Fibroblast of lung (primary cell): ENCODE data around the gene ANO10. TPM values are rescaled to one million over a fixed set of nuclear protein-coding genes. Genes with fewer than 3 reads are reported as not detected.

Source experiments
- DNase-seq, 2 donors: peaks; one replicate each; pipeline versions ENCODE4 v3.0.0 to v3.0.0-alpha.2; 2010; ENCODE audit warnings: low read depth in 2 of 2
- H2AFZ ChIP-seq: 2 replicates; pipeline ENCODE4 v1.5.1; 2012; ENCODE audit warnings: low read length, control low read depth, inconsistent platforms
- H3K27ac ChIP-seq: 2 replicates; pipeline ENCODE4 v1.5.1; 2011; ENCODE audit warnings: low read length, control low read depth; ENCODE audit not compliant: insufficient read depth
- H3K27me3 ChIP-seq: 2 replicates; pipeline ENCODE4 v1.5.1; 2011; ENCODE audit warnings: mild to moderate bottlenecking, low read length; ENCODE audit not compliant: control insufficient read depth, insufficient read depth
- H3K36me3 ChIP-seq: 2 replicates; pipeline ENCODE4 v1.5.1; 2011; ENCODE audit warnings: low read length; ENCODE audit not compliant: control insufficient read depth, insufficient read depth
- H3K4me1 ChIP-seq: 2 replicates; pipeline ENCODE4 v1.5.1; 2011; ENCODE audit warnings: low read length; ENCODE audit not compliant: control insufficient read depth, insufficient read depth; ENCODE audit errors: extremely low read depth
- H3K4me2 ChIP-seq: 2 replicates; pipeline ENCODE4 v1.5.1; 2011; ENCODE audit warnings: low read length, control low read depth; ENCODE audit not compliant: insufficient read depth; ENCODE audit errors: extremely low read depth
- H3K4me3 ChIP-seq, 4 experiments: fragments of 200-600 bp in 1 of 4; sonication (generic) in 1 of 4; replicated peaks in 1 of 4; 2 replicates each; pipeline ENCODE4 v1.5.1; 2011 to 2016; ENCODE audit warnings: low read length in 4 of 4, low read depth in 3 of 4, mild to moderate bottlenecking in 3 of 4, control low read depth in 2 of 4, inconsistent platforms in 1 of 4, mixed read lengths in 1 of 4; ENCODE audit not compliant: insufficient read depth in 1 of 4; ENCODE audit errors: control extremely low read depth in 1 of 4
- H3K79me2 ChIP-seq: 2 replicates; pipeline ENCODE4 v1.5.1; 2012; ENCODE audit warnings: mild to moderate bottlenecking, low read length, inconsistent platforms; ENCODE audit not compliant: control insufficient read depth, insufficient read depth
- H3K9ac ChIP-seq: 2 replicates; pipeline ENCODE4 v1.5.1; 2011; ENCODE audit warnings: mild to moderate bottlenecking, low read length, control low read depth; ENCODE audit not compliant: insufficient read depth
- H3K9me3 ChIP-seq: 2 replicates; pipeline ENCODE4 v1.5.1; 2012; ENCODE audit warnings: low read depth, low read length; ENCODE audit not compliant: control insufficient read depth, insufficient read depth
- H4K20me1 ChIP-seq: 2 replicates; pipeline ENCODE4 v1.5.1; 2011; ENCODE audit warnings: low read length; ENCODE audit not compliant: control insufficient read depth, insufficient read depth; ENCODE audit errors: extremely low read depth
- CTCF ChIP-seq, 2 donors: IDR thresholded peaks in 1 of 2; conservative IDR thresholded peaks in 1 of 2; 1 replicate in 1 of 2; 2 replicates in 1 of 2; pipeline ENCODE4 v1.5.1; 2011 to 2012; ENCODE audit warnings: low read length in 2 of 2, control low read depth in 1 of 2, inconsistent platforms in 1 of 2, low read depth in 1 of 2, mild to moderate bottlenecking in 1 of 2
- EZH2 ChIP-seq: IDR thresholded peaks from 2 replicates; pipeline ENCODE4 v1.5.1; 2012; ENCODE audit warnings: low read length, control low read depth, mild to moderate bottlenecking; ENCODE audit errors: missing control alignments
- polyA plus RNA-seq, 2 donors: library from polyadenylated mRNA; depleted of rRNA in 1 of 2; stranded (reverse) in 1 of 2; unstranded in 1 of 2; fragments of >200 nt; gene quantifications; 2 replicates each; pipeline ENCODE4 v1.2.1, GENCODE V29; 2011 to 2012; ENCODE audit warnings: missing spikeins in 1 of 2
- total RNA-seq: library from RNA; depleted of rRNA; stranded (reverse); fragments of >200 nt; gene quantifications from 2 replicates; pipeline ENCODE4 v1.2.1, GENCODE V29; 2014

Gene ANO10
- total and polyA plus RNA-seq, 2 donors (not counting 1 experiment from before 2014, with no cell fraction given), result 103 to 138 TPM

GRCh38 chr3:43627360-43627759 is 5.5 kb upstream of the ANO10 start:
- H3K4me1 ChIP-seq, result peaks cover 10% of the 10 kb centered on the region
- no peak overlapping the region for H2AFZ ChIP-seq
- no peak overlapping the region for H3K4me3 ChIP-seq
- H4K20me1 ChIP-seq, result no peaks in the 10 kb centered on the region
- H3K27me3 ChIP-seq, result no peaks in the 10 kb centered on the region
- no peak overlapping the region for H3K9ac ChIP-seq
- H3K27ac ChIP-seq, result no peak overlapping the region
- no peaks in the 10 kb centered on the region for H3K79me2 ChIP-seq
- H3K4me2 ChIP-seq, result no peak overlapping the region
- DNase-seq, result no peak
- TF ChIP-seq CTCF (conservative IDR thresholded peaks at IDR 0.05 in 1 of 2, IDR thresholded peaks at IDR 0.05 in 1 of 2; ENCODE audit: low read depth in 1 of 2, low read length in 2 of 2) (no peak), EZH2 (no peak)
- H3K9me3 ChIP-seq, result no peaks in the 10 kb centered on the region
- H3K36me3 ChIP-seq, result no peaks in the 10 kb centered on the region

GRCh38 chr3:43624619-43625305 is 3.0 kb upstream of the ANO10 start:
- no peak for TF ChIP-seq CTCF (conservative IDR thresholded peaks at IDR 0.05 in 1 of 2, IDR thresholded peaks at IDR 0.05 in 1 of 2; ENCODE audit: low read depth in 1 of 2, low read length in 2 of 2)
- TF ChIP-seq EZH2, result no peak
- no peaks in the 10 kb centered on the region for H3K27me3 ChIP-seq
- no peak overlapping the region for H3K4me2 ChIP-seq
- H4K20me1 ChIP-seq, result no peaks in the 10 kb centered on the region
- H2AFZ ChIP-seq, result no peak overlapping the region
- no peaks in the 10 kb centered on the region for H3K36me3 ChIP-seq
- H3K79me2 ChIP-seq, result peaks cover 16% of the 10 kb centered on the region
- DNase-seq, result no peak
- H3K9me3 ChIP-seq, result no peaks in the 10 kb centered on the region
- H3K4me1 ChIP-seq, result peaks cover 6% of the 10 kb centered on the region
- no peak overlapping the region for H3K27ac ChIP-seq
- no peak overlapping the region for H3K9ac ChIP-seq
- no peak overlapping the region for H3K4me3 ChIP-seq

- H3K79me2 ChIP-seq, result peaks cover 20% of the 10 kb centered on the region
- TF ChIP-seq EZH2 (no peak), CTCF (conservative IDR thresholded peaks at IDR 0.05 in 1 of 2, IDR thresholded peaks at IDR 0.05 in 1 of 2; ENCODE audit: low read depth in 1 of 2, low read length in 2 of 2) (no peak)
These were observed 768 bp downstream of the ANO10 start for GRCh38 chr3:43620831-43621655.

More at GRCh38 chr3:43620831-43621655, 768 bp downstream of the ANO10 start:
- H3K4me2 ChIP-seq, result peak overlapping the region; percentile 78
- peak; percentile 14 to 26 for DNase-seq
- peak overlapping the region; percentile 79 to 90 (median 86) for H3K4me3 ChIP-seq
- no peaks in the 10 kb centered on the region for H3K9me3 ChIP-seq
- H4K20me1 ChIP-seq, result no peaks in the 10 kb centered on the region
- H3K4me1 ChIP-seq, result peaks cover 4% of the 10 kb centered on the region
- peak overlapping the region; percentile 1 for H2AFZ ChIP-seq
- no peaks in the 10 kb centered on the region for H3K27me3 ChIP-seq
- peak overlapping the region; percentile 73 for H3K9ac ChIP-seq
- no peaks in the 10 kb centered on the region for H3K36me3 ChIP-seq
- H3K27ac ChIP-seq, result peak overlapping the region; percentile 71
